Prostate gland (tissue), 2 donors: ENCODE results near the gene MED17. TPM values are rescaled to one million over a fixed set of nuclear protein-coding genes. Genes with fewer than 3 reads are reported as not detected.

Experiments used
- DNase-seq: peaks from one replicate; pipeline ENCODE4 v3.0.0-alpha.2; 2019; ENCODE audit warnings: low spot score
- H3K27ac ChIP-seq, 2 donors: fragments of 200-600 bp; sonication (generic); 2 replicates each; pipeline ENCODE4 v1.5.1; 2017 to 2019
- H3K27me3 ChIP-seq: fragments of 200-600 bp; sonication (generic); replicated peaks from 2 replicates; pipeline ENCODE4 v1.5.1; 2019; ENCODE audit not compliant: insufficient read depth
- H3K36me3 ChIP-seq, 2 donors: fragments of 200-600 bp; sonication (generic); 1 replicate in 1 of 2; 2 replicates in 1 of 2; pipeline versions ENCODE4 v1.5.1 to v1.8.1; 2017 to 2019
- H3K4me1 ChIP-seq: fragments of 200-600 bp; sonication (generic); replicated peaks from 2 replicates; pipeline ENCODE4 v1.5.1; 2019
- H3K4me3 ChIP-seq, 2 donors: fragments of 200-600 bp; sonication (generic); 2 replicates each; pipeline ENCODE4 v1.5.1; 2017 to 2019
- H3K9me3 ChIP-seq: fragments of 200-600 bp; sonication (generic); 2 replicates; pipeline ENCODE4 v1.5.1; 2017
- POLR2A ChIP-seq: fragments of 450-650 bp; IDR thresholded peaks from one replicate; pipeline ENCODE4 v1.6.1; 2016; ENCODE audit warnings: antibody characterized with exemption, mild to moderate bottlenecking
- POLR2AphosphoS5 ChIP-seq: sonication (generic); formaldehyde crosslinking; IDR thresholded peaks from one replicate; pipeline ENCODE4 v1.6.1; 2017; ENCODE audit warnings: antibody characterized with exemption
- WGBS: methylation state at CpG from one replicate; pipeline ENCODE4 v1.1.5; 2018; 5-methylcytosine and 5-hydroxymethylcytosine counted together
- intact Hi-C: fragments of 100-400 bp; cut with DNase I; formaldehyde crosslinking; loops from one replicate; pipeline ENCODE4 v1.14.2; 2022
- total RNA-seq, 2 donors: library from RNA; depleted of rRNA; stranded (reverse); fragments of >200 nt; gene quantifications; one replicate each; pipeline ENCODE4 v1.1.0, GENCODE V29; 2016
- TF ChIP-seq, protein P1 (sequence below), 4 experiments: fragments of 200-600 bp in 2 of 4; fragments of 450-650 bp in 2 of 4; sonication (generic) in 2 of 4; IDR thresholded peaks; 1 replicate in 3 of 4; 2 replicates in 1 of 4; pipeline ENCODE4 v1.5.1; 2016 to 2019; ENCODE audit warnings: antibody characterized with exemption in 4 of 4, mild to moderate bottlenecking in 2 of 4, moderate library complexity in 2 of 4

Gene MED17
- total RNA-seq, 2 donors from 2014 or later = 22.4 to 31.4 TPM

DNA sequence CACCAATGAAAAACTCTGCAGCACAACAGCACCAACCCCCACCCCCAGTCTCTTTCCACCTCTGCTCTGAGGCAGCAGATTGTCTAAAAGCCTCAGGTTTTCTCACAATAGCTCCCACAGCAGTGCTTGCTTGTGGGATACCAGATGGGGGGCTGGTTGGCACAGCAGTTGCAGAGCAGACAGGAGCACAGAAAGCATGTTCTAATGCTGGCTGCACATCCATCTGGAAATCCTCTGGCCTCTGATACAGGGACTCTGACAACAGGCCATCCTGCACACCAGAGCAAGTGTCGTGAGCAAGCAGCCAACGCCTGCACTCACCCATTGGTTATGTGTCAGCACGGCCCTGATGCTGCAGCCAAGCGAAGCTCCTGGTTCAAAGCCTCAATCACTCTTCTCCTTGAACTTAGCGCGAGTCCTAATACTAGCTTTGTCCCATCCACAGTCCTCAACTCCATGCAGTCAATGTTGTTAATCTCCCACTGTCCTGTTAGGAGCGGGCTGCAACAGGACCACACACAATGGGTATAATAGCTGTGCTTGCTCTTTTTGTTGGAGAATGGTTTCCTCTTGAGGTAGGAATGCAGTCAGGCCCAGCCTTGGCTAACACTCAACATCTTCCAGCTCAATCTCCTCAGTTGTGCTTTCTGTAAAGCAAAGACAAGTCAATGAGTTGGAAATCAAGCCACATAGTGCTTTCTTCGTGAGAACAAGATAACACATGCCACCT, 36.0 kb downstream of the MED17 start:
- Histone ChIP-seq H3K36me3 (no peaks in the 10 kb centered on the region), H3K9me3 (no peaks in the 10 kb centered on the region), H3K4me3 (no peak overlapping the region), H3K27me3 (no peaks in the 10 kb centered on the region), H3K27ac (no peak overlapping the region), H3K4me1 (no peaks in the 10 kb centered on the region)
- intact Hi-C loops = no loop called here
- DNase-seq = no peak
- TF ChIP-seq, protein P1, sequence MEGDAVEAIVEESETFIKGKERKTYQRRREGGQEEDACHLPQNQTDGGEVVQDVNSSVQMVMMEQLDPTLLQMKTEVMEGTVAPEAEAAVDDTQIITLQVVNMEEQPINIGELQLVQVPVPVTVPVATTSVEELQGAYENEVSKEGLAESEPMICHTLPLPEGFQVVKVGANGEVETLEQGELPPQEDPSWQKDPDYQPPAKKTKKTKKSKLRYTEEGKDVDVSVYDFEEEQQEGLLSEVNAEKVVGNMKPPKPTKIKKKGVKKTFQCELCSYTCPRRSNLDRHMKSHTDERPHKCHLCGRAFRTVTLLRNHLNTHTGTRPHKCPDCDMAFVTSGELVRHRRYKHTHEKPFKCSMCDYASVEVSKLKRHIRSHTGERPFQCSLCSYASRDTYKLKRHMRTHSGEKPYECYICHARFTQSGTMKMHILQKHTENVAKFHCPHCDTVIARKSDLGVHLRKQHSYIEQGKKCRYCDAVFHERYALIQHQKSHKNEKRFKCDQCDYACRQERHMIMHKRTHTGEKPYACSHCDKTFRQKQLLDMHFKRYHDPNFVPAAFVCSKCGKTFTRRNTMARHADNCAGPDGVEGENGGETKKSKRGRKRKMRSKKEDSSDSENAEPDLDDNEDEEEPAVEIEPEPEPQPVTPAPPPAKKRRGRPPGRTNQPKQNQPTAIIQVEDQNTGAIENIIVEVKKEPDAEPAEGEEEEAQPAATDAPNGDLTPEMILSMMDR (IDR thresholded peaks at IDR 0.05) = no peak
- TF ChIP-seq POLR2A = no peak
- TF ChIP-seq POLR2AphosphoS5 = no peak
- WGBS = 79% methylated on average over 8 of the region's 8 CpGs

DNA sequence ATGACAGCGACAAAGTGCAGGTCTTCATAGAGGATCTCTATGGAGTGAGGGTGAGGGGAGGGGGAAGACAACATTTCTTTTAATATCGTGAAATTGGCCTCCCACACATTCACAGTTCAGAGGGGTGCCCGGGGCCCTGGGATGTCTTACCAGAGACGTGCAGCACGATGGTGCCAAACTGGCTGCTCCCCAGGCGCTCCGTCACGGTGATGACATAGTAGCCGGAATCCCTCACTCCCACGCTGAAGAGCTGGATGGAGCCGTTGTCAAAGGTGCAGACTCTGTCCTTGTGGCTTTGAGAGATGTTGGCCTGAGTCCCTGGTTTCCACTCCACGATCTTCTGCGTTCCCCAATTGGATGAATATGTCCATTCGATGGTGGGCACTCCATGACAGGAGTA, 36.8 kb downstream of the MED17 start:
- no peak for DNase-seq
- TF ChIP-seq POLR2AphosphoS5 (no peak), POLR2A (no peak)
- TF ChIP-seq, protein P1 (IDR thresholded peaks at IDR 0.05) = no peak
- intact Hi-C loops = no loop called here
- Histone ChIP-seq H3K27me3 (no peaks in the 10 kb centered on the region), H3K9me3 (no peaks in the 10 kb centered on the region), H3K27ac (no peak overlapping the region), H3K4me1 (no peaks in the 10 kb centered on the region), H3K4me3 (no peak overlapping the region), H3K36me3 (no peaks in the 10 kb centered on the region)
- WGBS = 90% methylated on average over 14 of the region's 14 CpGs

DNA sequence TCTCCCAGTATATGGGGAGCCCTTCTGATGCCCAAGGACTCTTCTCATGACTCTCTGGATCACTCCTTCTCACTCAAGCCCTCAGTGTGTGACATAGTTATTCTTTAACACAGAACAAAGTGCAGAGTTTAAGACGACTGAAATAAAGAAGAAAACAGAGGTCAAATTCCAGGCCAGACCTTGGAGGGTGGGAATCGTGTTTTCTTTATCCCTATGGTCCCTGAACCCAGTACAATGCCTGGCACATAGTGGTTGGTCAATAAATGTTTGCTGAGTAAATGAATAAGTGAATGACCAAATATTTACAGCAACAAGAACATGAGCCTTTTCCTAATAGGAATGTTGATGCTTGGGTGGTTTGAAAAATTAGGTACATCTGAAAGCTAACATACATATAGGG, 37.5 kb downstream of the MED17 start:
- intact Hi-C loops = no loop called here
- no peak for DNase-seq
- Histone ChIP-seq H3K4me3 (no peak overlapping the region), H3K27me3 (no peaks in the 10 kb centered on the region), H3K36me3 (no peaks in the 10 kb centered on the region), H3K27ac (no peak overlapping the region), H3K4me1 (no peaks in the 10 kb centered on the region), H3K9me3 (no peaks in the 10 kb centered on the region)
- WGBS = 56% methylated on average over 2 of the region's 2 CpGs
- TF ChIP-seq, protein P1 (IDR thresholded peaks at IDR 0.05) = no peak
- TF ChIP-seq POLR2AphosphoS5 (no peak), POLR2A (no peak)

DNA sequence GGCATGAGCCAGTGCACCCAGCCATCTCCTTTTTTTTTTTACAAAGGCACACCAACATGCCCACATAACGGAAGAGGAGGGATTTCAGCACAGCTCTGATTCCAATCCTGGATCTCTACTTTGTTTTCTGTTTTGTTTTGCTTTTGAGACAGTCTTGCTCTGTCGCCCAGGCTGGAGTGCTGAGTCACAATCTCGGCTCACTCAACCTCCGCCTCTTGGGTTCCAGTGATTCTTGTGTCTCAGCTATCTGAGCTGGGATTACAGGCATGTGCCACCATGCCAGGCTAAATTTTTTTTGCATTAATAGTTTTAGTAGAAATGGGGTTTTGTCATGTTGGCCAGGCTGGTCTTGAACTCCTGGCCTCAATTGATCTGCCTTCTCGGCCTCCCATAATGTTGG, 38.3 kb downstream of the MED17 start:
- WGBS = 97% methylated on average over 5 of the region's 5 CpGs
- Histone ChIP-seq H3K27me3 (no peaks in the 10 kb centered on the region), H3K36me3 (no peaks in the 10 kb centered on the region), H3K9me3 (no peaks in the 10 kb centered on the region), H3K4me1 (no peaks in the 10 kb centered on the region), H3K4me3 (no peak overlapping the region), H3K27ac (no peak overlapping the region)
- intact Hi-C loops = no loop called here
- no peak for TF ChIP-seq POLR2AphosphoS5
- TF ChIP-seq, protein P1 (IDR thresholded peaks at IDR 0.05) = no peak
- no peak for TF ChIP-seq POLR2A
- no peak for DNase-seq

DNA sequence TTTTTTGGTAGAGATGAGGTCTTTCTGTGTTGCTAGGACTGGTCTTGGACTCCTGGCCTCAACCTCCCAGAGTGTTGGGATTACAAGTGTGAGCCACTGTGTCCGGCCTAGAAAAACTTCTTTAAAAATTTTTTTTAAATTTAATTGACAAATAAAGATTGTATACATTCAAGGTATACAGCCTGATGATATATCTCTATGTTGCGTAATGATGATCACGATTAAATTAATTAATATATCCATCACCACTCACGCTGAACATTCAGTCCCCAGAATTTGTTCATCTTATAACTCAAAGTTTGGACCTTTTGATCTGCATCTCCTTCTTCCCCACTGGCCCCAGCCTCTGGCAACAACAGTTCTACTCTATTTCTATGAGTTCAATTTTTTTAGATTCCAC, 39.1 kb downstream of the MED17 start:
- intact Hi-C loops = no loop called here
- 92% methylated on average over 4 of the region's 4 CpGs for WGBS
- Histone ChIP-seq H3K4me1 (no peaks in the 10 kb centered on the region), H3K27ac (no peak overlapping the region), H3K4me3 (no peak overlapping the region), H3K36me3 (no peaks in the 10 kb centered on the region), H3K27me3 (no peaks in the 10 kb centered on the region), H3K9me3 (no peaks in the 10 kb centered on the region)
- DNase-seq = no peak
- TF ChIP-seq, protein P1 (IDR thresholded peaks at IDR 0.05) = no peak
- TF ChIP-seq POLR2AphosphoS5 (no peak), POLR2A (no peak)
